HepG2 (cell line): Measurements from ENCODE around the gene QKI. TPM values are rescaled to one million over a fixed set of nuclear protein-coding genes. Genes with fewer than 3 reads are reported as not detected.

ENCODE experiments used
- CHCHD3 ChIP-seq: sonication (generic); formaldehyde crosslinking; IDR thresholded peaks from 2 replicates; pipeline ENCODE4 v1.8.0; 2022; ENCODE audit warnings: mild to moderate bottlenecking, missing genetic modification reagents, moderate library complexity
- ELF3 ChIP-seq: IDR thresholded peaks from 2 replicates; pipeline ENCODE4 v1.6.1; 2016; ENCODE audit warnings: missing genetic modification reagents, missing compliant biosample characterization
- GLI4 ChIP-seq: sonication (generic); formaldehyde crosslinking; IDR thresholded peaks from 2 replicates; pipeline ENCODE4 v1.5.1; 2020; ENCODE audit warnings: missing genetic modification reagents, mild to moderate bottlenecking, moderate library complexity, borderline replicate concordance
- GLMP ChIP-seq: sonication (generic); formaldehyde crosslinking; IDR thresholded peaks from 2 replicates; pipeline ENCODE4 v1.9.0; 2021; ENCODE audit warnings: missing genetic modification reagents, mild to moderate bottlenecking, borderline replicate concordance
- HNF4G ChIP-seq, 2 experiments: sonication (generic) in 1 of 2; formaldehyde crosslinking in 1 of 2; IDR thresholded peaks; 2 replicates each; pipeline versions ENCODE4 v1.4.0 to v1.6.1; 2011 to 2020; ENCODE audit warnings: borderline replicate concordance in 2 of 2, low read depth in 2 of 2, mild to moderate bottlenecking in 2 of 2, low read length in 1 of 2, missing genetic modification reagents in 1 of 2, moderate library complexity in 1 of 2
- KLF15 ChIP-seq: sonication (generic); formaldehyde crosslinking; IDR thresholded peaks from 2 replicates; pipeline ENCODE4 v1.8.1; 2023; ENCODE audit warnings: borderline replicate concordance, mild to moderate bottlenecking, inconsistent platforms, missing genetic modification reagents, mixed read lengths
- MXD3 ChIP-seq: IDR thresholded peaks from 2 replicates; pipeline ENCODE4 v1.6.1; 2016; ENCODE audit warnings: mild to moderate bottlenecking, missing biosample characterization, missing genetic modification reagents
- MZF1 ChIP-seq: sonication (generic); formaldehyde crosslinking; IDR thresholded peaks from 2 replicates; pipeline ENCODE4 v1.8.1; 2023; ENCODE audit warnings: mild to moderate bottlenecking, missing genetic modification reagents, borderline replicate concordance
- NR2F1 ChIP-seq, 2 experiments: fragments of 450-650 bp in 1 of 2; formaldehyde crosslinking in 1 of 2; IDR thresholded peaks; 2 replicates each; pipeline versions ENCODE4 v1.5.0 to v1.6.1; 2016 to 2020; ENCODE audit warnings: mild to moderate bottlenecking in 1 of 2, missing compliant biosample characterization in 1 of 2, missing genetic modification reagents in 1 of 2, moderate library complexity in 1 of 2
- PAXIP1 ChIP-seq: sonication (generic); formaldehyde crosslinking; conservative IDR thresholded peaks from 2 replicates; pipeline ENCODE4 v1.4.0; 2020; ENCODE audit warnings: mild to moderate bottlenecking, missing genetic modification reagents, moderate library complexity
- RFX5 ChIP-seq: IDR thresholded peaks from 2 replicates; pipeline ENCODE4 v1.6.1; 2011; ENCODE audit warnings: low read depth, low read length, improper control_type of control experiment
- SAP130 ChIP-seq: IDR thresholded peaks from 2 replicates; pipeline ENCODE4 v1.6.1; 2016; ENCODE audit warnings: low read depth
- ZFP82 ChIP-seq: sonication (generic); formaldehyde crosslinking; IDR thresholded peaks from 2 replicates; pipeline ENCODE4 v1.5.1; 2020; ENCODE audit warnings: mild to moderate bottlenecking, missing genetic modification reagents, borderline replicate concordance
- ZNF143 ChIP-seq: sonication (generic); formaldehyde crosslinking; IDR thresholded peaks from 2 replicates; pipeline ENCODE4 v1.4.0; 2020; ENCODE audit warnings: missing genetic modification reagents
- ZNF512B ChIP-seq: sonication (generic); formaldehyde crosslinking; IDR thresholded peaks from 2 replicates; pipeline ENCODE4 v1.5.1; 2020; ENCODE audit warnings: missing genetic modification reagents, mild to moderate bottlenecking, borderline replicate concordance
- ZNF770 ChIP-seq: sonication (generic); formaldehyde crosslinking; IDR thresholded peaks from 2 replicates; pipeline ENCODE4 v1.5.0; 2020; ENCODE audit warnings: mild to moderate bottlenecking, missing genetic modification reagents
- ZSCAN20 ChIP-seq: sonication (generic); formaldehyde crosslinking; IDR thresholded peaks from 2 replicates; pipeline ENCODE4 v1.4.0; 2020; ENCODE audit warnings: missing genetic modification reagents, mild to moderate bottlenecking, borderline replicate concordance
- polyA plus RNA-seq, 8 experiments: library from polyadenylated mRNA; depleted of rRNA in 3 of 8; stranded (reverse) in 7 of 8; unstranded in 1 of 8; fragments of >200 nt; fragmentation: Illumina TruSeq in 4 of 8; extraction: Trizol in 4 of 8; gene quantifications; 2 replicates each; pipeline versions ENCODE4 v1.2.1 to v1.2.3, GENCODE V29; 2011 to 2016; ENCODE audit warnings: low read depth in 4 of 8, missing spikeins in 1 of 8, mixed read lengths in 1 of 8; ENCODE audit not compliant: insufficient read depth in 1 of 8
- total RNA-seq, 5 experiments: library from RNA; depleted of rRNA; stranded (reverse); fragments of >200 nt; fragmentation: Illumina TruSeq; extraction: Trizol; gene quantifications; 2 replicates each; pipeline ENCODE4 v1.2.3, GENCODE V29; 2016; ENCODE audit warnings: low read depth in 1 of 5

QKI gene
- total and polyA plus RNA-seq, 2 of the 13 experiments (the other 11 are each of a cell fraction or from before 2014, with no cell fraction given): 136 to 137 TPM

- TF ChIP-seq MXD3 (CRISPR knock-in tag) (peak; percentile 66), ZFP82 (CRISPR knock-in tag) (no peak), ZNF770 (CRISPR knock-in tag) (no peak), RFX5 (no peak), ZSCAN20 (no peak), MZF1 (CRISPR knock-in tag) (no peak), GLI4 (0 out of 2 replicates have a peak, but pooled peaks have one; percentile 33), ZNF143 (CRISPR knock-in tag) (no peak), ZNF512B (peak; percentile 94; the same call in 1 of the 2 replicates), ELF3 (peak; percentile 35; the same call in 1 of the 2 replicates), GLMP (CRISPR knock-in tag) (no peak), CHCHD3 (no peak), HNF4G (IDR thresholded peaks at IDR 0.05; ENCODE audit: borderline replicate concordance, low read depth, low read length) (no peak), HNF4G (CRISPR knock-in tag; IDR thresholded peaks at IDR 0.05; ENCODE audit: borderline replicate concordance, low read depth) (no peak), NR2F1 (CRISPR knock-in tag; IDR thresholded peaks at IDR 0.05) (peak; percentile 82 to 93), PAXIP1 (peak; percentile 52), KLF15 (no peak), SAP130 (CRISPR knock-in tag) (peak; percentile 67)
Observed at GRCh38 chr6:163405412-163406309, 8.9 kb upstream of the QKI start (continued).
